Lower leg skin (tissue), 4 donors: ENCODE measurements around the gene MOB3A. TPM values are rescaled to one million over a fixed set of nuclear protein-coding genes. Genes with fewer than 3 reads are reported as not detected.

Experiments
- DNase-seq, 2 donors: peaks; one replicate each; pipeline ENCODE4 v3.0.0-alpha.2; 2019; ENCODE audit warnings: low spot score in 2 of 2
- H3K4me3 ChIP-seq: fragments of 200-600 bp; sonication (generic); 2 replicates; pipeline ENCODE4 v1.5.1; 2017; ENCODE audit warnings: mild to moderate bottlenecking, low read depth; ENCODE audit not compliant: poor library complexity, severe bottlenecking
- POLR2A ChIP-seq, 2 donors: fragments of 450-650 bp; IDR thresholded peaks; one replicate each; pipeline ENCODE4 v1.6.1; 2016 to 2017; ENCODE audit warnings: antibody characterized with exemption in 2 of 2, mild to moderate bottlenecking in 1 of 2, moderate library complexity in 1 of 2
- whole genome bisulfite sequencing, 2 donors: methylation state at CpG; one replicate each; pipeline ENCODE4 v1.1.5; 2018; 5-methylcytosine and 5-hydroxymethylcytosine counted together
- intact Hi-C: fragments of 100-400 bp; cut with DNase I; formaldehyde crosslinking; loops from one replicate; pipeline ENCODE4 v1.15.0; 2023; ENCODE audit warnings: low total_unique reads
- total RNA-seq, 4 donors: library from RNA; depleted of rRNA; stranded (reverse); fragments of >200 nt; gene quantifications; one replicate each; pipeline ENCODE4 v1.1.0, GENCODE V29; 2016
- TF ChIP-seq, protein P1 (sequence below), 3 donors: fragments of 450-650 bp; IDR thresholded peaks; one replicate each; pipeline ENCODE4 v1.5.1; 2016; ENCODE audit warnings: antibody characterized with exemption in 3 of 3, mild to moderate bottlenecking in 3 of 3, moderate library complexity in 2 of 3

MOB3A gene
- total RNA-seq, 4 donors from 2014 or later, result 26.4 to 46.0 (median 34.5) TPM

DNA sequence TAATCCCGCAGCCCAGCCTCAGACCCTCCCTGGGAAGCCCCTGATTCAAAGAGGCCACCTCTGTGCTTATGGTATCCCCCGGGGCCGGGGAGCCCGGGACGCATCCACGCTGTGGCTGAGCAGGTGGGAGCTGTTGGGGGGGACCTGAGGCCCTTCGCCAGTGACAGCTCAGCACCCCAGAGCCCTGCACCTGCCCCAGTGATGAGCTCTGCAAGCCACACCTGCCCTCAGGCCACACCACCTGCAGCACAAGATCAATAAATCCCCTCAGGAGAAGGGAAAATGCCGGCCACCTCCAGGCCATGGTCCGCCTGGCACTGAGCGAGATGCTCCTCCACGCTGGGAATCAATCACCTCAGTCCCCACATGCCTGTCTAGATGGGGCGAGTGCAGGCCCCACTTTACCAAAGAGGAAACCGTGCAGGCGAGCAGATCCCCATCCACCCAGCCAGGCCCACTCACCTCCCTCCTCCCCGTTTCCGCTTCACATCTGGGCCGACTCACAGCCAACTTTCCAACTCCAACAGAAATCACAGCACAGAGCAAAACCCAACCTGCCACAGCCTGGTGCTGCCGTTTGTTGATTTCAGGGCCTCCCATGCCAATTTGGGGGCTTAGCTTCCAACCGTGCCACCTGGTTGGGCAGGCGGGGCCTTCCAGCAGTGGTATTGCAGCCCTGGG is 12.8 kb downstream of the MOB3A start:
- TF ChIP-seq, protein P1, sequence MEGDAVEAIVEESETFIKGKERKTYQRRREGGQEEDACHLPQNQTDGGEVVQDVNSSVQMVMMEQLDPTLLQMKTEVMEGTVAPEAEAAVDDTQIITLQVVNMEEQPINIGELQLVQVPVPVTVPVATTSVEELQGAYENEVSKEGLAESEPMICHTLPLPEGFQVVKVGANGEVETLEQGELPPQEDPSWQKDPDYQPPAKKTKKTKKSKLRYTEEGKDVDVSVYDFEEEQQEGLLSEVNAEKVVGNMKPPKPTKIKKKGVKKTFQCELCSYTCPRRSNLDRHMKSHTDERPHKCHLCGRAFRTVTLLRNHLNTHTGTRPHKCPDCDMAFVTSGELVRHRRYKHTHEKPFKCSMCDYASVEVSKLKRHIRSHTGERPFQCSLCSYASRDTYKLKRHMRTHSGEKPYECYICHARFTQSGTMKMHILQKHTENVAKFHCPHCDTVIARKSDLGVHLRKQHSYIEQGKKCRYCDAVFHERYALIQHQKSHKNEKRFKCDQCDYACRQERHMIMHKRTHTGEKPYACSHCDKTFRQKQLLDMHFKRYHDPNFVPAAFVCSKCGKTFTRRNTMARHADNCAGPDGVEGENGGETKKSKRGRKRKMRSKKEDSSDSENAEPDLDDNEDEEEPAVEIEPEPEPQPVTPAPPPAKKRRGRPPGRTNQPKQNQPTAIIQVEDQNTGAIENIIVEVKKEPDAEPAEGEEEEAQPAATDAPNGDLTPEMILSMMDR (IDR thresholded peaks at IDR 0.05), result no peak
- TF ChIP-seq POLR2A (IDR thresholded peaks at IDR 0.05), result no peak

DNA sequence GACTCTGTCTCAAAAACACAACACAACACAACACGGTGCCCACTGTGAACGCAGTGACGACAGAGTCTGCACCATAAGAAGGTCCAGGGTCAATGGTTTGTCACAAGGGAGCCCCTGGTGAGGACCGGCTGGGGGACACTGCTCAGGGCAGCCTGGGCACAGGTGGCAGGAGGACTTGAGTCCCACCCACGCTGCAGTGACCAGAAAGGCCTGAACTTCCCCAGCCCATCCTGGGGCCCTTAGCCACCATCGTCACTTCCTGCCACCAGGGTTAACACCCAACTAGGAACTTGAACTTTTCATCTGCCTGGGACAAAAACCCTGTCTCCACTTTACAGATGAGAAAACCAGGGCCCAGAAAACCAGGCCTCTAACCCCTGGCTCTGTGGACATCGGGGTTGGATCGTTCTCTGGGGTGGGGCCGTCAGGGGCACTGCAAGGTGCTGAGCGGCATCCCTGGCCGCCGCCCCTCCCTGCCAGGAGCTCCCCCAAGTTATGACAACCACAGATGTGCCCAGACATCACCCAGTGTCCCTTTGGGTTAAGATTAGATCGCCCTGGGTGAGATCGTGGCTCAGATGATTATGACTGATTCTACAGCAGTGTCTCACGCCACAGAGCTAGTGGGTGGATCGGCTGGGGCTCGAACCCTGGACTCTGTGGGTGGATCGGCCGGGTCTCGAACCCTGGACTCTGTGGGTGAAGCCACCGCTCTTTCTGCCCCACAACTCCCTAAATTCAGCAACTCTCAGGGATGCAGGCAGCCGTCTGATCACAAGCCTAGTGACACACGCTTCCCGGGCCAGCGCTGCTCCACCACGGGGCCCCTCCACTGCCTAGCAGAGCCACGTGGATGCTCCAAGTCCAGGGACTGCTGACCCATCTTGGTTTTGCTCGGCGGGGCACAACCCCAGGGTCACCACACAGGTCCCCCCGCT is 14.0 kb downstream of the MOB3A start:
- WGBS, 2 donors, result 79 to 87% methylated on average over 22 to 30 of the region's 30 CpGs
- no peak for DNase-seq
- TF ChIP-seq POLR2A (IDR thresholded peaks at IDR 0.05), result no peak
- TF ChIP-seq, protein P1 (IDR thresholded peaks at IDR 0.05), result no peak
- intact Hi-C loops, result no loop called here
- H3K4me3 ChIP-seq, result no peak overlapping the region

More for the DNA sequence above, 12.8 kb downstream of the MOB3A start:
- WGBS, 2 donors, result 67 to 83% methylated on average over 13 to 18 of the region's 20 CpGs
- DNase-seq, result no peak
- H3K4me3 ChIP-seq, result no peak overlapping the region
- intact Hi-C loops, result no loop called here

DNA sequence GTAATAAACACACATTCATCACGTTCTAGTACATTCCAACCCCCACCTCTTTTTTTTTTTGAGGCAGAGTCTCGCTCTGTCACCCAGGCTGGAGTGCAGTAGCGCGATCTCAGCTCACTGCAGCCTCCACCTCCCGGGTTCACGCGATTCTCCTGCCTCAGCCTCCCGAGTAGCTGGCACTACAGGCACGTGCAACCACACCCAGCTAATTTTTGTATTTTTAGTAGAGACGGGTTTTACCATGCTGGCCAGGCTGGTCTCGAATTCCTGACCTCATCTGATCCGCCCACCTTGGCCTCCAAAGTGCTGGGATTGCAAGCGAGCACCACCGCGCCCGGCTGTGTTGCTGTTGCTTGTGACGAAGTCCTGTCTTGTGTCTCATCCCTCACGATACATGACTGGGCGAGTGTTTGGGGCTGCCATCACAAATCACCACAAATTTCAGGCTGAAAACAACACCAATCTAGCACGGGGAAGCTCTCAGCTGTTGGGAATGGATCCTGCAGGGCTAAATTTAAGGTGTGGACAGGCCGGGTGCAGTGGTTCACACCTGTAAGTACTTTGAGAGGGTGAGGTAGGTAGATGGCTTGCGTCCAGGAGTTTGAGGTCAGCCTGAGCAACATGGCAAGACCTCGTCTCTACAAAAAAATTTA is 15.7 kb downstream of the MOB3A start:
- H3K4me3 ChIP-seq, result no peak overlapping the region
- TF ChIP-seq, protein P1 (IDR thresholded peaks at IDR 0.05), result no peak
- no peak for TF ChIP-seq POLR2A (IDR thresholded peaks at IDR 0.05)
- 55 to 56% methylated on average over 23 of the region's 23 CpGs for WGBS, 2 donors
- intact Hi-C loops, result no loop called here
- DNase-seq, result no peak

DNA sequence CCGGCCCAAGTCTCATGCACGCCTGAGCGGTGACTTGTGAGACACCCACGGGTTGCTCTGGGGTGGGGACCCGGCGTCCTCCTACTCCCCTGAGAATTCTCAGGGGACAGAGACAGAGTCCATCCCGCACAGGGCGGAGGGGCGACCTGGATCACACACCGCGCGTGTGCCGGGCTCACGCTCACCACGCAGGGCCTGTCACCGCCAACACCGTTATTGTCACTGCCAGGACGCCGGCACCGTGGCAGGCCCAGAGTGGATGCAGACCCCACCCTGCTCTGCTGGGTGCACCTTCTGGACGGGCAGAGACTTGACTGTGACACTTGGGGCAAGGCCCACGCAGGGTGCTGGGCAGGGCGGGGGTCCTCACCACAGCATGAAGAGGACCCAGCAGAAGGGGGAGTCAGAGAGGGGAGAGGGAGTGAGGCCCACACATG is 16.2 kb downstream of the MOB3A start:
- WGBS, 2 donors, result 80 to 83% methylated on average over 21 to 23 of the region's 23 CpGs
- no peak for DNase-seq
- H3K4me3 ChIP-seq, result no peak overlapping the region
- TF ChIP-seq, protein P1 (IDR thresholded peaks at IDR 0.05), result no peak
- TF ChIP-seq POLR2A (IDR thresholded peaks at IDR 0.05), result no peak
- intact Hi-C loops, result no loop called here

DNA sequence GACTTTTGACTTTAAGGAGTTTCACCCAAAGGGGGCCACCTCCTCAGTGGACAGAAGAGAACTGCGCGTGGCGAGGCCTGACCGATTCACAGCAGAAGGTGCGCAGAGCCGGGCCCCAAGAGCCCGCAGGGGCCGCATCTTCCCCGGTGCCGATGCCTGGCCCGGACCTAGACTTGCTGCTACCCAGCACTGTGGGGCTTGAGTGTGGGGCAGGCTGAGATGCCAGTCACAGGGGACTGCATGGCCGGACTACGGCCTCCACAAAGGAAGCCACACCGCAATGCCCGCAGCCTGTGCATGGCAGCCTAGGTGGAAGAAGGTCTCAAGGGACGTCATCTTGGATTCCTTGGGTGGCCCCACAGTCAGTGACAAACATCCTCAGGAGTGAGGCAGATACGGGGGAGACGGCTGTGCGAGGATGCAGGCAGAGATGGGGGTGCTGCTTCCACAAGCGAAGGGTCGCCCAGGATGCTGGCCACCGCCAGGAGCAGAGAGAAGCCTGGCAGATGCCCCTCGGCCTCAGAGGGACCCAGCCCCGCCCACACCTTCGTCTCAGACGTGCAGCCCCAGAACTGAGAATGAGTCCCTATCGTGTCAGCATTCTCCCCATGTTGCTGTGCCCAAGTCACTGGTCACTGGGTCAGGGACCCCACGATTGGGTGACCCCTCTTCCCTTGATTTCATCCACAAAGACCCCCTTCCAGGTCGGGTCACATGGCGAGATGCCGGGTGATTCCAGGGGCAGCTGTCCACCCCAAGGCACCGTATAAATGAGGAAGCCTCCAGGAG is 16.9 kb downstream of the MOB3A start:
- no peak for DNase-seq
- intact Hi-C loops, result no loop called here
- WGBS, 2 donors, result 92 to 96% methylated on average over 32 of the region's 32 CpGs
- no peak for TF ChIP-seq POLR2A (IDR thresholded peaks at IDR 0.05)
- TF ChIP-seq, protein P1 (IDR thresholded peaks at IDR 0.05), result no peak
- no peak overlapping the region for H3K4me3 ChIP-seq
